ENCODE data around the gene HOXA3.

The HOXA3 gene

DNA sequence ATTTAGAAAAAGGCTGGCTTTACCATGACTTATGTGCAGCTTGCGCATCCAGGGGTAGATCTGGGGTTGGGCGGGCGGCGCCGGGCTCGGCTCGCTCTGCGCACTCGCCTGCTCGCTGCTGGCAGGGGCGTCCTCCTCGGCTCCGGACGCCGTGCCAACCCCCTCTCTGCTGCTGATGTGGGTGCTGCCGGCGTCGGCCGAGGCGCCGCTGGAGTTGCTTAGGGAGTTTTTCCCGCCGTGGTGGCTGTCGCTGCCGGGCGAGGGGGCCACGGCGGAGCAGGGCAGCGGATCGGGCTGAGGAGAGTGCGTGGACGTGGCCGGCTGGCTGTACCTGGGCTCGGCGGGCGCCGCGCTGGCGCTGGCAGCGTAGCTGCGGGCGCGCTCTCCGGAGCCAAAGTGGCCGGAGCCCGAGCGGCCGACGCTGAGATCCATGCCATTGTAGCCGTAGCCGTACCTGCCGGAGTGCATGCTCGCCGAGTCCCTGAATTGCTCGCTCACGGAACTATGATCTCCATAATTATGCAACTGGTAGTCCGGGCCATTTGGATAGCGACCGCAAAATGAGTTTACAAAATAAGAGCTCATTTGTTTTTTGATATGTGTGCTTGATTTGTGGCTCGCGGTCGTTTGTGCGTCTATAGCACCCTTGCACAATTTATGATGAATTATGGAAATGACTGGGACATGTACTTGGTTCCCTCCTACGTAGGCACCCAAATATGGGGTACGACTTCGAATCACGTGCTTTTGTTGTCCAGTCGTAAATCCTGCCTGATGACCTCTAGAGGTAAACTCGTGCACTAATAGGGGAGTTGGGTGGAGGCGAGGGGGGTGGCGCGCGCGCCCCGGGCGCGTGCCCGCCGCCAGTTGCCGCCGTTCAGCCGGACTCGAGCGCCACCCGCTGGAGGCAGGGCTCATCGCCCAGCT, 9.1 kb downstream of the HOXA3 start, which contains the start of gene HOXA5:
Gene HOXA5, minus strand, starts transcription at position 659 of the 927 bp plus-strand sequence. Its CDS starts 74 bp downstream, at position 585.
- Histone ChIP-seq H3K4me3 (replicated peaks; ENCODE audit: insufficient read depth, low read length) (peak within 1 kb of the TSS; percentile 67), H3K27ac (replicated peaks) (no peak within 1 kb of the TSS), H3K27me3 (ENCODE audit: insufficient read depth, poor library complexity, severe bottlenecking) (peaks cover 12% of the 10 kb centered on the region)
- peak; percentile 81 to 93 for DNase-seq (ENCODE audit: low read depth in 1 of 2, low spot score in 1 of 2)
- TF ChIP-seq CTCF (IDR thresholded peaks at IDR 0.05; ENCODE audit: insufficient read depth, low read length) (peak; percentile 17), GABPA (IDR thresholded peaks at IDR 0.05; ENCODE audit: low read depth) (no peak), POLR2AphosphoS5 (IDR thresholded peaks at IDR 0.05; ENCODE audit: low read depth) (no peak), SPI1 (IDR thresholded peaks at IDR 0.05; ENCODE audit: borderline replicate concordance, low read depth) (no peak)
- TF ChIP-seq, protein P1, sequence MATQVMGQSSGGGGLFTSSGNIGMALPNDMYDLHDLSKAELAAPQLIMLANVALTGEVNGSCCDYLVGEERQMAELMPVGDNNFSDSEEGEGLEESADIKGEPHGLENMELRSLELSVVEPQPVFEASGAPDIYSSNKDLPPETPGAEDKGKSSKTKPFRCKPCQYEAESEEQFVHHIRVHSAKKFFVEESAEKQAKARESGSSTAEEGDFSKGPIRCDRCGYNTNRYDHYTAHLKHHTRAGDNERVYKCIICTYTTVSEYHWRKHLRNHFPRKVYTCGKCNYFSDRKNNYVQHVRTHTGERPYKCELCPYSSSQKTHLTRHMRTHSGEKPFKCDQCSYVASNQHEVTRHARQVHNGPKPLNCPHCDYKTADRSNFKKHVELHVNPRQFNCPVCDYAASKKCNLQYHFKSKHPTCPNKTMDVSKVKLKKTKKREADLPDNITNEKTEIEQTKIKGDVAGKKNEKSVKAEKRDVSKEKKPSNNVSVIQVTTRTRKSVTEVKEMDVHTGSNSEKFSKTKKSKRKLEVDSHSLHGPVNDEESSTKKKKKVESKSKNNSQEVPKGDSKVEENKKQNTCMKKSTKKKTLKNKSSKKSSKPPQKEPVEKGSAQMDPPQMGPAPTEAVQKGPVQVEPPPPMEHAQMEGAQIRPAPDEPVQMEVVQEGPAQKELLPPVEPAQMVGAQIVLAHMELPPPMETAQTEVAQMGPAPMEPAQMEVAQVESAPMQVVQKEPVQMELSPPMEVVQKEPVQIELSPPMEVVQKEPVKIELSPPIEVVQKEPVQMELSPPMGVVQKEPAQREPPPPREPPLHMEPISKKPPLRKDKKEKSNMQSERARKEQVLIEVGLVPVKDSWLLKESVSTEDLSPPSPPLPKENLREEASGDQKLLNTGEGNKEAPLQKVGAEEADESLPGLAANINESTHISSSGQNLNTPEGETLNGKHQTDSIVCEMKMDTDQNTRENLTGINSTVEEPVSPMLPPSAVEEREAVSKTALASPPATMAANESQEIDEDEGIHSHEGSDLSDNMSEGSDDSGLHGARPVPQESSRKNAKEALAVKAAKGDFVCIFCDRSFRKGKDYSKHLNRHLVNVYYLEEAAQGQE (IDR thresholded peaks at IDR 0.05; ENCODE audit: insufficient replicate concordance, low read depth), result no peak

GRCh38 chr7:27142580-27143022, 9.8 kb downstream of the HOXA3 start:
- no peak for DNase-seq (ENCODE audit: low read depth in 1 of 2, low spot score in 1 of 2)
- H3K4me3 ChIP-seq (replicated peaks; ENCODE audit: insufficient read depth, low read length), result peak overlapping the region; percentile 67
- peaks cover 10% of the 10 kb centered on the region for H3K27me3 ChIP-seq (ENCODE audit: insufficient read depth, poor library complexity, severe bottlenecking)
- H3K27ac ChIP-seq (replicated peaks), result no peak overlapping the region
- no peak for TF ChIP-seq POLR2AphosphoS5 (IDR thresholded peaks at IDR 0.05; ENCODE audit: low read depth)
- no peak for TF ChIP-seq GABPA (IDR thresholded peaks at IDR 0.05; ENCODE audit: low read depth)
- no peak for TF ChIP-seq SPI1 (IDR thresholded peaks at IDR 0.05; ENCODE audit: borderline replicate concordance, low read depth)
- no peak for TF ChIP-seq CTCF (IDR thresholded peaks at IDR 0.05; ENCODE audit: insufficient read depth, low read length)
- TF ChIP-seq, protein P1 (IDR thresholded peaks at IDR 0.05; ENCODE audit: insufficient replicate concordance, low read depth), result no peak

- DNase-seq (ENCODE audit: low read depth in 1 of 2, low spot score in 1 of 2), result no peak
- no peak overlapping the region for H3K27ac ChIP-seq (replicated peaks)
- peaks cover 5% of the 10 kb centered on the region for H3K27me3 ChIP-seq (ENCODE audit: insufficient read depth, poor library complexity, severe bottlenecking)
- H3K4me3 ChIP-seq (replicated peaks; ENCODE audit: insufficient read depth, low read length), result peak overlapping the region; percentile 67
- TF ChIP-seq, protein P1 (IDR thresholded peaks at IDR 0.05; ENCODE audit: insufficient replicate concordance, low read depth), result no peak
- TF ChIP-seq GABPA (IDR thresholded peaks at IDR 0.05; ENCODE audit: low read depth) (no peak), SPI1 (IDR thresholded peaks at IDR 0.05; ENCODE audit: borderline replicate concordance, low read depth) (no peak), POLR2AphosphoS5 (IDR thresholded peaks at IDR 0.05; ENCODE audit: low read depth) (no peak), CTCF (IDR thresholded peaks at IDR 0.05; ENCODE audit: insufficient read depth, low read length) (no peak)
Measured at GRCh38 chr7:27141923-27142579, 10.3 kb downstream of the HOXA3 start.

All from HL-60 (cell line).